Naive thymus-derived CD4-positive, alpha-beta T cell (primary cell): ENCODE measurements around the gene KIF3C. TPM values are rescaled to one million over a fixed set of nuclear protein-coding genes. Genes with fewer than 3 reads are reported as not detected.

ENCODE experiments used
- ATAC-seq: fragments of 150-1000 bp; cut with Tn5 transposase; 2 replicates; pipeline ENCODE4 v1.10.0; 2021; ENCODE audit warnings: mild to moderate bottlenecking, moderate library complexity
- CTCF ChIA-PET: fragments of 350-600 bp; sonication (Branson Sonifier 250); formaldehyde crosslinking; loops from one replicate; lab custom pipeline; 2021; ENCODE audit warnings: antibody characterized with exemption; lab: Charles Lee
- POLR2A ChIA-PET: fragments of 350-600 bp; sonication (Branson Sonifier 250); formaldehyde crosslinking; loops from one replicate; lab custom pipeline; 2021; ENCODE audit warnings: antibody characterized with exemption, inconsistent platforms; lab: Charles Lee
- DNase-seq, 9 donors: peaks; one replicate each; pipeline versions ENCODE4 v3.0.0 to v3.0.0-alpha.2; 2020 to 2022; ENCODE audit warnings: mixed read lengths in 1 of 9
- H3K27ac ChIP-seq: one replicate; pipeline ENCODE4 v1.7.0; 2013; ENCODE audit warnings: mild to moderate bottlenecking, low read depth, low read length, moderate library complexity
- H3K27me3 ChIP-seq, 2 donors: one replicate each; pipeline ENCODE4 v1.7.0; 2013; ENCODE audit warnings: low read length in 2 of 2, mild to moderate bottlenecking in 2 of 2, moderate library complexity in 2 of 2; ENCODE audit not compliant: control insufficient read depth in 2 of 2, insufficient read depth in 2 of 2
- H3K36me3 ChIP-seq, 3 experiments: 1 replicate in 2 of 3; 2 replicates in 1 of 3; pipeline ENCODE4 v1.7.0; 2013; ENCODE audit warnings: low read length in 3 of 3, mild to moderate bottlenecking in 3 of 3, moderate library complexity in 1 of 3; ENCODE audit not compliant: insufficient read depth in 3 of 3, control insufficient read depth in 2 of 3
- H3K4me1 ChIP-seq, 2 donors: one replicate each; pipeline ENCODE4 v1.7.0; 2013; ENCODE audit warnings: low read length in 2 of 2, mild to moderate bottlenecking in 2 of 2, moderate library complexity in 1 of 2; ENCODE audit not compliant: control insufficient read depth in 2 of 2, insufficient read depth in 2 of 2
- H3K4me3 ChIP-seq: 2 replicates; pipeline ENCODE4 v1.7.0; 2013; ENCODE audit warnings: mild to moderate bottlenecking, low read length
- H3K9me3 ChIP-seq, 3 experiments: 1 replicate in 2 of 3; 2 replicates in 1 of 3; pipeline ENCODE4 v1.7.0; 2013; ENCODE audit warnings: low read length in 3 of 3; ENCODE audit not compliant: control insufficient read depth in 2 of 3
- H3K27ac Mint-ChIP-seq, 9 donors: one replicate each; pipeline ENCODE4 v1.8.0; 2020 to 2022; ENCODE audit warnings: mixed read lengths in 9 of 9, mild to moderate bottlenecking in 8 of 9, moderate library complexity in 5 of 9, inconsistent platforms in 2 of 9
- H3K27me3 Mint-ChIP-seq, 5 donors: one replicate each; pipeline ENCODE4 v1.8.0; 2021 to 2022; ENCODE audit warnings: mixed read lengths in 5 of 5, mild to moderate bottlenecking in 1 of 5
- H3K36me3 Mint-ChIP-seq, 5 donors: one replicate each; pipeline ENCODE4 v1.8.0; 2020 to 2022; ENCODE audit warnings: mixed read lengths in 5 of 5, mild to moderate bottlenecking in 3 of 5, inconsistent platforms in 1 of 5
- H3K4me1 Mint-ChIP-seq, 7 donors: one replicate each; pipeline ENCODE4 v1.8.0; 2020 to 2022; ENCODE audit warnings: mixed read lengths in 7 of 7, mild to moderate bottlenecking in 3 of 7, inconsistent platforms in 1 of 7
- H3K4me3 Mint-ChIP-seq, 10 donors: one replicate each; pipeline ENCODE4 v1.8.0; 2020 to 2022; ENCODE audit warnings: mild to moderate bottlenecking in 10 of 10, mixed read lengths in 10 of 10, moderate library complexity in 6 of 10, inconsistent platforms in 2 of 10
- H3K9me3 Mint-ChIP-seq, 11 donors: one replicate each; pipeline ENCODE4 v1.8.0; 2020 to 2022; ENCODE audit warnings: mixed read lengths in 11 of 11, mild to moderate bottlenecking in 4 of 11, inconsistent platforms in 1 of 11, moderate library complexity in 1 of 11
- intact Hi-C, 2 donors: fragments of 100-400 bp; cut with micrococcal nuclease; formaldehyde crosslinking; loops; one replicate each; pipeline ENCODE4 v1.15.1; 2023
- polyA plus RNA-seq, 2 donors: library from polyadenylated mRNA; unstranded; fragments of 300-500 nt; fragmentation: Illumina TruSeq; gene quantifications; one replicate each; pipeline ENCODE4 v1.2.3, GENCODE V29; 2021
- total RNA-seq, 6 experiments: library from RNA in 5 of 6; stranded (reverse) in 5 of 6; gene quantifications; 1 replicate in 5 of 6; 2 replicates in 1 of 6; pipeline ENCODE4 v1.2.3 and lab custom pipeline; 2021 to 2026

The KIF3C gene
- total and polyA plus RNA-seq, 7 experiments from 2014 or later = 0.54 to 6.3 (median 4.7) TPM

- Histone ChIP-seq H3K4me1 (no peaks in the 10 kb centered on the region), H3K9me3 (no peaks in the 10 kb centered on the region), H3K27me3 (no peaks in the 10 kb centered on the region), H3K36me3 (no peaks in the 10 kb centered on the region), H3K4me3 (no peak overlapping the region), H3K27ac (no peak overlapping the region)
- ChIA-PET POLR2A (interaction anchor here (0.8 to 1.4 kb wide), 2 partner anchors 31 to 72 kb away, joined by 3 to 5 read pairs; partner anchors contain the start of genes ASXL2 and KIF3C), CTCF (interaction anchor here (0.6 to 4.2 kb wide), 17 partner anchors 8 to 626 kb away, joined by 3 to 33 read pairs (median 4); no protein-coding TSS in a partner anchor)
- Mint-ChIP-seq H3K9me3 (no peaks in the 10 kb centered on the region), H3K36me3 (no peaks in the 10 kb centered on the region), H3K4me1 (peaks cover 0 to 4% (median 0%) of the 10 kb centered on the region in 7 donors), H3K27ac (peak overlapping the region in 1 of 9 donors; percentile 18), H3K4me3 (no peak overlapping the region), H3K27me3 (no peaks in the 10 kb centered on the region)
- intact Hi-C loops = loop anchor here (1.0 to 5.0 kb wide), 10 partner anchors 31 to 794 kb away; partner anchors contain the start of genes ASXL2 (in 1 of the 2) and KIF3C (in 1 of the 2)
- peak; percentile 39 to 76 (median 57) for DNase-seq
- peak; percentile 95 for ATAC-seq
These were observed 31.2 kb downstream of the KIF3C start for GRCh38 chr2:25951071-25951547.

- Mint-ChIP-seq H3K27me3 (no peaks in the 10 kb centered on the region), H3K4me3 (no peak overlapping the region), H3K9me3 (no peaks in the 10 kb centered on the region), H3K27ac (no peak overlapping the region), H3K36me3 (no peaks in the 10 kb centered on the region), H3K4me1 (peaks cover 0 to 4% (median 0%) of the 10 kb centered on the region in 7 donors)
- H3K27ac ChIP-seq = no peak overlapping the region
- ATAC-seq (no peak), DNase-seq (no peak)
- H3K27me3 ChIP-seq = no peaks in the 10 kb centered on the region
- no peaks in the 10 kb centered on the region for H3K36me3 ChIP-seq
- intact Hi-C loops = no loop called here
- ChIA-PET POLR2A (no interaction called here), CTCF (interaction anchor here (0.7 to 4.2 kb wide), 2 partner anchors 24 to 96 kb away, joined by 3 to 33 read pairs; no protein-coding TSS in a partner anchor)
- H3K9me3 ChIP-seq = no peaks in the 10 kb centered on the region
- no peak overlapping the region for H3K4me3 ChIP-seq
- no peaks in the 10 kb centered on the region for H3K4me1 ChIP-seq
These were observed 33.9 kb downstream of the KIF3C start for GRCh38 chr2:25948437-25948836.

GRCh38 chr2:25941042-25941441, 41.3 kb downstream of the KIF3C start:
- Mint-ChIP-seq H3K4me1 (peaks cover 0 to 4% (median 0%) of the 10 kb centered on the region in 7 donors), H3K36me3 (peaks cover 0 to 3% (median 0%) of the 10 kb centered on the region in 5 donors), H3K9me3 (no peaks in the 10 kb centered on the region), H3K27me3 (no peaks in the 10 kb centered on the region), H3K4me3 (no peak overlapping the region), H3K27ac (peak overlapping the region in 1 of 9 donors; percentile 19)
- no peak overlapping the region for H3K27ac ChIP-seq
- H3K36me3 ChIP-seq = no peaks in the 10 kb centered on the region
- CTCF ChIA-PET = no interaction called here
- H3K27me3 ChIP-seq = no peaks in the 10 kb centered on the region
- DNase-seq (no peak), ATAC-seq (no peak)
- intact Hi-C loops = no loop called here
- POLR2A ChIA-PET = no interaction called here
- no peak overlapping the region for H3K4me3 ChIP-seq
- no peaks in the 10 kb centered on the region for H3K9me3 ChIP-seq
- no peaks in the 10 kb centered on the region for H3K4me1 ChIP-seq

GRCh38 chr2:25939257-25939668, 43.0 kb downstream of the KIF3C start:
- Mint-ChIP-seq H3K9me3 (no peaks in the 10 kb centered on the region), H3K27me3 (no peaks in the 10 kb centered on the region), H3K27ac (no peak overlapping the region), H3K4me1 (peaks cover 0 to 4% (median 0%) of the 10 kb centered on the region in 7 donors), H3K4me3 (no peak overlapping the region), H3K36me3 (peaks cover 0 to 3% (median 0%) of the 10 kb centered on the region in 5 donors)
- Histone ChIP-seq H3K9me3 (no peaks in the 10 kb centered on the region), H3K27me3 (no peaks in the 10 kb centered on the region), H3K27ac (no peak overlapping the region), H3K4me1 (no peaks in the 10 kb centered on the region), H3K4me3 (no peak overlapping the region), H3K36me3 (no peaks in the 10 kb centered on the region)
- intact Hi-C loops = no loop called here
- DNase-seq (no peak), ATAC-seq (no peak)
- ChIA-PET POLR2A (no interaction called here), CTCF (no interaction called here)

GRCh38 chr2:25938345-25938744, 44.0 kb downstream of the KIF3C start:
- Histone ChIP-seq H3K4me1 (no peaks in the 10 kb centered on the region), H3K4me3 (no peak overlapping the region), H3K9me3 (no peaks in the 10 kb centered on the region), H3K27me3 (no peaks in the 10 kb centered on the region), H3K36me3 (no peaks in the 10 kb centered on the region), H3K27ac (no peak overlapping the region)
- DNase-seq (no peak), ATAC-seq (no peak)
- Mint-ChIP-seq H3K4me1 (peaks cover 0 to 4% (median 0%) of the 10 kb centered on the region in 7 donors), H3K36me3 (peaks cover 0 to 3% (median 0%) of the 10 kb centered on the region in 5 donors), H3K9me3 (no peaks in the 10 kb centered on the region), H3K4me3 (no peak overlapping the region), H3K27ac (peak overlapping the region in 1 of 9 donors; percentile 60), H3K27me3 (no peaks in the 10 kb centered on the region)
- CTCF ChIA-PET = interaction anchor here (0.6 kb wide), 1 partner anchor 368 kb away, joined by 5 read pairs; no protein-coding TSS in a partner anchor
- POLR2A ChIA-PET = no interaction called here
- intact Hi-C loops = no loop called here

- H3K9me3 Mint-ChIP-seq = no peaks in the 10 kb centered on the region
- CTCF ChIA-PET = no interaction called here
- H3K27me3 Mint-ChIP-seq = no peaks in the 10 kb centered on the region
These were observed 45.3 kb downstream of the KIF3C start for GRCh38 chr2:25936889-25937545.

More at GRCh38 chr2:25936889-25937545, 45.3 kb downstream of the KIF3C start:
- H3K4me1 Mint-ChIP-seq = peaks cover 0 to 4% (median 0%) of the 10 kb centered on the region in 7 donors
- ATAC-seq = no peak
- DNase-seq = no peak
- no peak overlapping the region for H3K27ac ChIP-seq
- intact Hi-C loops = no loop called here
- H3K27me3 ChIP-seq = no peaks in the 10 kb centered on the region
- H3K36me3 ChIP-seq = no peaks in the 10 kb centered on the region
- no peaks in the 10 kb centered on the region for H3K4me1 ChIP-seq
- no peaks in the 10 kb centered on the region for H3K9me3 ChIP-seq
- POLR2A ChIA-PET = no interaction called here
- H3K4me3 ChIP-seq = no peak overlapping the region
- H3K4me3 Mint-ChIP-seq = no peak overlapping the region
- H3K36me3 Mint-ChIP-seq = peaks cover 0 to 3% (median 0%) of the 10 kb centered on the region in 5 donors
- no peak overlapping the region for H3K27ac Mint-ChIP-seq
